Measurements from ENCODE around the gene CEP170B.
A peak's percentile ranks its signal among the peaks of the same experiment; 100 is the strongest.
"Not testable (repeated sequence)": the region's sequence is repeated elsewhere in the genome, so short reads cannot be mapped to it uniquely, and the experiment has no call there.

CEP170B gene

GRCh38 chr14:104919152-104919992 is 54.3 kb downstream of the CEP170B start:
- DNase-seq, result not testable (repeated sequence)

GRCh38 chr14:104919993-104920315 is 54.9 kb downstream of the CEP170B start:
- no peak for DNase-seq

GRCh38 chr14:104923640-104924420 is 58.8 kb downstream of the CEP170B start:
- DNase-seq, result no peak

GRCh38 chr14:104924421-104925213 is 59.5 kb downstream of the CEP170B start, which contains the start of gene PLD4:
TSS of gene PLD4 (plus strand) at chr14:104924879. CDS start at chr14:104927141, 2,262 bp downstream.
- DNase-seq, result no peak

GRCh38 chr14:104925214-104925854 is 60.3 kb downstream of the CEP170B start:
- DNase-seq, result no peak

GRCh38 chr14:104925855-104926609 is 61.0 kb downstream of the CEP170B start:
- DNase-seq, result no peak

GRCh38 chr14:104926619-104927431 is 61.8 kb downstream of the CEP170B start:
- DNase-seq, result no peak

GRCh38 chr14:104927432-104927816 is 62.4 kb downstream of the CEP170B start:
- DNase-seq, result no peak

GRCh38 chr14:104927901-104928300 is 62.8 kb downstream of the CEP170B start:
- no peak for DNase-seq

GRCh38 chr14:104928391-104929133 is 63.5 kb downstream of the CEP170B start:
- DNase-seq, result no peak

- DNase-seq, result no peak
Measured at GRCh38 chr14:104929268-104930230, 64.5 kb downstream of the CEP170B start.

GRCh38 chr14:104930526-104931303 is 65.6 kb downstream of the CEP170B start:
- no peak for DNase-seq

GRCh38 chr14:104931304-104931770 is 66.3 kb downstream of the CEP170B start:
- DNase-seq, result no peak

- DNase-seq, result no peak
Measured at GRCh38 chr14:104931771-104932675, 67.0 kb downstream of the CEP170B start.

GRCh38 chr14:104932676-104933631 is 67.9 kb downstream of the CEP170B start:
- DNase-seq, result peak; percentile 86
